ENCODE measurements around the gene MROH8.
"Not testable (repeated sequence)": the region's sequence is repeated elsewhere in the genome, so short reads cannot be mapped to it uniquely, and the experiment has no call there.

MROH8 gene

DNA sequence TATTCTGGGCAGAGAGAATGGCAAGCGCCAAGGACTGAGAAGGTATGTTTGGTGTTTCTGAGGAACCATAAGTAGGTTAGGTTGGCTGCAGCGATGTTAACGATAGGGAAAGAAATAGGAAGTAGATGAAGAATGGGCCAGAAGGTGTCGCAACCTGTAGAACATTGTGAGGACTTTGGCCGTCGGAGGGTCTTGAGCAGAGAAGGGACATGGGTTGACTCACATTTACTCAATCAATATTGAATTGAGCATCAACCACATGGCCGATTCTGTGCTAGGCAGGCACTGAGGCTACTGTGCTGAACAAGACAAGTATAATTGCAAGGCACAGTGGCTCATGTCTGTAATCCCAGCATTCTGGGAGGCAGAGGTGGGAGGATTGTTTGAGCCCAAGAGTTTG is 27.1 kb downstream of the MROH8 start:
- DNase-seq = no peak

DNA sequence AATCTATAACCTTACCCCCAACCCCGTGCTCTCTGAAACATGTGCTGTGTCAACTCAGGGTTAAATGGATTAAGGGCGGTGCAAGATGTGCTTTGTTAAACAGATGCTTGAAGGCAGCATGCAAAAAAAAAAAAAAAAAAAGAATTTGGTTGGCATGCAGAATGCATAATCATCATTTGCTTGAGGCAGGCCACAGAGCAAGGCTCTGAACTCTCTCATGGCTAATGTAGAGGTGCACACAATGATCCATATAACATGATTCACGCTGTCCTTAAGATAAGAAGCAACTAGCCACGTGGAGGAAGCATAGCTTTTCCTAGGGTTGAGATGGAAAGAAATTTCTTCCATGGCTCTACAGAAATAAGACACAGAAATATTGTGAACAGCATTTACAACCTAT is 27.8 kb downstream of the MROH8 start:
- DNase-seq = no peak

DNA sequence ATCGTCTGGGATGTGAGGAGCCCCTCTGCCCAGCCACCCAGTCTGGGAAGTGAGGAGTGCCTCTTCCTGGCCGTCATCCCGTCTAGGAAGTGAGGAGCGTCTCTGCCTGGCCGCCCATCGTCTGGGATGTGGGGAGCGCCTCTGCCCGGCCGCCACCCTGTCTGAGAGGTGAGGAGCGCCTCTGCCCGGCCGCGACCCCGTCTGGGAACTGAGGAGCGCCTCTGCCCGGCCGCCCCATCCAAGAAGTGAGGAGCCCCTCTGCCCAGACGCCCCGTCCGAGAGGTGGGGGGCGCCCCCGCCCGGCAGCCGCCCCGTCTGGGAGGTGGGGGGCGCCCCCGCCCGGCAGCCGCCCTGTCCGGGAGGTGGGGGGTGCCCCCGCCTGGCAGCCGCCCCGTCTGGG is 28.5 kb downstream of the MROH8 start:
- not testable (repeated sequence) for DNase-seq

DNA sequence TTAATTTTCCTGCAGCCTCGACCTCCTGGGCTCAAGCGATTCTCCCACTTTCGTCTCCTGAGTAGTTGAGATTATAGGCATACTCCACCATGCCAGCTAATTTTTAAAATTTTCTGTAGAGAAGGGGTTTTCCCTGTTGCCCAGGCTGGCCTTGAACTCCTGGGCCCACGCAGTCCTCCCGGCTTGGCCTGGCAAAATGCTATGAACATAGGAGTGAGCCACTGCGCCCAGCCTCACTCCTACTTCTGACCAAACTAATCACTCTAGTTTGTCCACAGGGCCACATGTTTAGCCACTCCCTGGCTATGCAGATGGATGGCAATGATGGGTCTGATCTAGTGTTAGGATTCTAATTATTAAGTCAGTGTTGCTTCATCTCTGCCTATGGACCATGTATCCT is 32.1 kb downstream of the MROH8 start:
- DNase-seq = no peak

DNA sequence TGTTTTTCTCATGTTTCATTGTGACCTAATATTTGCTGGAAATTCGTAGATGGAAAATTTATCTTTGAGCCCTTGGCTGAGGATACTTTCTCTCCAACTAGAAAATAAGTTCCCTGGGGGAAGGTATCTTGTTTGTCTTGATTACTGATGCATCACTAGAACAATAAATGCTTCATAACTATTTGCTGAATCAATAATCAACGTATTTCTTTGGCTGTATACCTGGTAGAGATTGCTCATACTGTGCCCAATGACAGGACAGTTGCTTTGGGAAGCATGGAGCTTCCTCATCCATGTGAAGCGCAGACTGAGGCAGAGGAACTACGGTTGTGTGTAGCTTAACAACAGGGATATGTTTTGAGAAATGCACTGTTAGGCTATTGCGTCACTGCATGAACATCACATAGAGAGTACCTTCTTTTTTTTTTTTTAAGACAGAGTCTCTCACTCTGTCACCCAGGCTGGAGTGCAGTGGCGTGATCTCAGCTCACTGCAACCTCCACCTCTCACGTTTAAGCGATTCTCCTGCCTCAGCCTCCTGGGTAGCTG is 34.4 kb downstream of the MROH8 start:
- DNase-seq = no peak

DNA sequence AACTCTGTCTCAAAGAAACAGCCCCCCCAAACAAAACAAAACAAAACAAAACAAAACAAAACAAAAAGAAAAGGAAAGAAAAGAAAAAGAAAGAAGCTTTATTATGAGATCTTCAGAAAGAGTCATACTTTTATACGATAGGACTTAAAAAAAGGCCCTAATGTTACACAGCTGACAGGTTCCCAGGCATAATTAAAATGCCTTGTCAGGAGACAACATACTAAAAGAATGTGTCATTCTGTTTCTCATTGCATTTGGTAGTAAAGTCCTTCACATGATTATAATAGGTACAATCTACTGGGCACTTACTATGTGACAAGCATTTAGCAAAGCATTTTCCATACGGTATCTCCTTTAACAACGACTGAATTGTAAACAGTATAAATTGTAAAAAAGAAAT is 36.6 kb downstream of the MROH8 start:
- no peak for DNase-seq

DNA sequence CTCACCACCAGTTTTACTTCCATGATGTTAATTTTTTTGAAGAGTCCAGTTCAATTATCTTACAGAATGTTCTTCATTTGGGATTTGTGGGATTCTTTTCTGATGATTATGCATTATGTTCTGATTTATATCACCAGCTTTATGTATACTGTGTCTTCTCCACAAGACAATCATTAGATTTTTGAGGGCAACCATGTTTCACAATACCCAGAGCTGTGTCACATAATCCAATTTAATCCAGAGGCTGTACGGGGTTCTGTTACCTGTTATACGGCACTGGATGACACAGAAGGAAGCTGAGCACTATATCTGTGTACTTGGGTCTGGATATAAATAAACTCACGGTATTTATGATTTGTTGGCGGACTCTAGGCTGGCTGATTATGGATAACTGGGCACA is 41.8 kb downstream of the MROH8 start:
- DNase-seq = no peak

DNA sequence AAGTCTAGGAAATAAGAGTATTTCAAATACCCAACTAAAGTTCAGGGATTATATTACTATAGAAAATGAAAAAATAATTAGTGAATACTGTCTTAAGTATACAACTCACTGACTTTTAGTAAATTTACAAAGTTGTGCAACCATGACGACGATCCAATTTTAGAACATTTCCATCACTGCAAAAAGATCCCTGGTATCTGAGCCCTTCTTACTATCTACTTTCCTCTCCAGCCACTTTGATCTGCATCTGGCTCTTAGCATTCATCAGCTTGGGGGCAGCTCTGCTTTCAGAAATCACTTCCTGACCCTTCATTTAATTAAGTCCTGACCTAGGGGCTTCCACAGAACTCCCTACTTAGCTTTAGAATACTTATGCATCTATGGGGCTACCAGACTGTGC is 45.4 kb downstream of the MROH8 start:
- DNase-seq = no peak

DNA sequence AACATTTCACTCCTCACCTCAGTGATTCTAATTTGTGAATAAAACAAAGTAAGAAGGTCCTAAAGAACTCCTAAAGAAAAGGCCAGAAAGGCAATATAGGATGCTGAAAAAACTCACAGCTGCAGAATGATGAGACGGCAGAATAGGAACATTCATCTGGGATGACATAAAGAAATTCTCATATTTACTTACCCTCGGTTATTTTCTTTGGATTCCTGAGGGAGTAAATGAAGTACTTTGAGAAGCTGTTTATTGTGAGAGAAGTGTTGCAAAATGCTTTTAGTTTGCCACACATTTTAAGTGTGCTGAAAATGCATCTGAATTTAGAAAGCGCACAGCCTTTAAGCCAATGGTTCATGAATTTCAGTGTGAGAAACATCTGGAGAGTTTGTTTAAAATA is 47.9 kb downstream of the MROH8 start:
- no peak for DNase-seq

DNA sequence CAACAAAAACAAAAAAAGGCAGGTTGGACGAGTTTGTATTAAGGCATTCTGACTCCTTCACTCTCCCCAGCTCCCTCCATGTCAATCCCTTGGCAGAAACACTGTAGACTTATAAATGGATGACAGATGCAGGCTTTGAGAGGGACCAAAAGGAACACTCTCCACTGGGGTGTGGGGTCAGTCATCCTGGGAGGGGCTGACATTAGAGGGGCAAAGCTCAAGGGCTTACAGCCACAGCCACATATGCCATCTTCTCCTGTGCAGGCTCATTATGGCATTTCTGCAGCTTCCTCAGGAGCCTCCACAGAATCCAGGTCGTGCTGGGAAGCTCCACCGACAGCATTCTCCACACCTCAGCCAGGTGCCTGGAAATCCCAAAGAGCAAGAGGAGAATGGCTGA is 50.5 kb downstream of the MROH8 start:
- no peak for DNase-seq

DNA sequence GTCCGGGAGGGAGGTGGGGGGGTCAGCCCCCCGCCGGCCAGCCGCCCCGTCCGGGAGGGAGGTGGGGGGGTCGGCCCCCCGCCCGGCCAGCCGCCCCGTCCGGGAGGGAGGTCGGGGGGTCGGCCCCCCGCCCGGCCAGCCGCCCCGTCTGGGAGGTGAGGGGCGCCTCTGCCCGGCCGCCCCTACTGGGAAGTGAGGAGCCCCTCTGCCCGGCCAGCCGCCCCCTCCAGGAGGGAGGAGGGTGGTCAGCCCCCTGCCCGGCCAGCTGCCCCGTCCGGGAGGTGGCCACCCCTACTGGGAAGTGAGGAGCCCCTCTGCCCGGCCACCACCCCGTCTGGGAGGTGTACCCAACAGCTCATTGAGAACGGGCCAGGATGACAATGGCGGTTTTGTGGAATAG is 53.1 kb downstream of the MROH8 start:
- DNase-seq = not testable (repeated sequence)

DNA sequence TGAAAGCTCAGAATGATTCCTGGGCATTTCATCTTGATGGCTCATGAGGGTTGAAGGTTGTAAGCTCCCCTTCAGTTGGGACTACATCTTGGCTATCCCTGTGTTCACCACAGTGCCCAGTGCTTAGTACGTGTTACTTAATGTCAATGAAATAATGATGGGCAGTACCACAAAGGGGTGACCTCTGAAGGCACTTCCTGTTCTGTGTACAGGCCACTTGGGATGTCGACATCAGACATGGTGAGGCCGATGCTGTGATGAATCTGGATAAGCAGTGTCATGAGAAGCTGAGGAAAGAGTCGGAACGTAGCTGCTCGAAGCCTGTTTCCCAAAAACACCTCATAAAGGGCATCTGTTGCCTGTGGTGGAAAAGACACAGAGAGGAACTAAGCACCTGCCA is 55.9 kb downstream of the MROH8 start:
- DNase-seq = no peak

DNA sequence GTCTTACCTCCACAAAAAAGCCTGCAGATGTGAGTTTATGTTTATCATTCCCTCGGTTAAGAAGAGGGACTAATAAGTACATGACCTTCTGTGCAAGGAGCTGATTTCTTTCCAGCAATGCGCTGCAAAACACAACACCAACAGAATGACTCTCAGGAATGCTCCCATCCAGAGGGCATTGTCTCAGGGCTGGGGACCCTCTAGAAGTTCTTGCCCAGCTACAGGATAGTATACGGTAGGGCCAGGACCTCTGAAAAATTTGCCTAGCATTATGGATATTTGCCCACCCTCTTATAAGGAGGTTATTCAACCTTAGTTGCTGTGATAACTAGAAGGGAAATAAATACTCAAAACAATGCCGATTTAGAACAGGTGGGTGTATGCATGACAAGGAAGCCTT is 58.9 kb downstream of the MROH8 start:
- no peak for DNase-seq

DNA sequence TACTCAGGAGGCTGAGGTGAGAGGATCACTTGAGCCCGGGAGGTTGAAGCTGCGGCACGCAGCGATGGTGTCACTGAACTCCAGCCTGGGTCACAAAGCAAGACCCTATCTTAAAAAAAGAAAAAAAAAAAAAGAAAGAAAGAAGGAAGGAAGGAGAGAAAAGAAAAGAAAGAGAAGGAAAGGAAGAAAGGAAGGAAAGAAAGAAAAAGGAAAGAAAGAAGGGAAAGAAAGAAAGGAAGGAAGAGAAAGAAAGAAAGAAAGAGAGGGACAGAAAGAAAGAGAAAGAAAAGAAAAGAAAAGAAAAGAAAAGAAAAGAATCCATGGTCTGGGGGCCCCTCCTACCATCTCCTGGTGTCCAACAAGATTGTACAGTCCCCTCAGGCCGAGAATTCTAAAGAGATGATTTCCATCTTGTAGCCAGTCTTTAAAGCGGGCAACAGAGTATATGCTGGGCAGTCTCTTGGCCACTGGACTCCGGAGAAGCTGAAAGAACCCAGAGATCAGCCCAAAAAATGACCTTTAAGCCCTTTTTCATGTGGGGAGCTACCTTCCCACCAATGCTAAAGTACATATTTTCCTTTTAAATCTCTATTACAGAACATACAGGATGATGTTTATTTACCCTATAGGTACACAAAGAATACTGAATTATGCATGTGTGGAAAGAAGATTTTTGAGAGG is 59.9 kb downstream of the MROH8 start:
- DNase-seq = no peak

DNA sequence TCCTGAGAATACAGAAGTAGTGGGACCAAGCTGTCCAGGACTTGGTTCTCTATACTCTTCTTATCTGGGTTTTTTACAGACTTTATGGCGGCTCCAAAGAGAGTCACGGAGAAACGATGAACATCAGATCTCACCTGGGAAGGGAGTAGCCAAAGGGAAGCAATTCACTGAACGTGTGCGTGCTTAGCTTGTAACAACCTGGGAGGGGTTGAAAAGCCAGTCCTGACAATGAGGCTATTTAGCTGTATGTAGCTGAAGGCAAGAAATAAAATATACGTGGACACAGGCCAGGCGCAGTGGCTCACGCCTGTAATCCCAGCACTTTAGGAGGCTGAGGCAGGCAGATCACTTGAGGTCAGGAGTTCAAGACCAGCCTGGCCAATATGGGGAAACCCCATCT is 65.3 kb downstream of the MROH8 start:
- no peak for DNase-seq

DNA sequence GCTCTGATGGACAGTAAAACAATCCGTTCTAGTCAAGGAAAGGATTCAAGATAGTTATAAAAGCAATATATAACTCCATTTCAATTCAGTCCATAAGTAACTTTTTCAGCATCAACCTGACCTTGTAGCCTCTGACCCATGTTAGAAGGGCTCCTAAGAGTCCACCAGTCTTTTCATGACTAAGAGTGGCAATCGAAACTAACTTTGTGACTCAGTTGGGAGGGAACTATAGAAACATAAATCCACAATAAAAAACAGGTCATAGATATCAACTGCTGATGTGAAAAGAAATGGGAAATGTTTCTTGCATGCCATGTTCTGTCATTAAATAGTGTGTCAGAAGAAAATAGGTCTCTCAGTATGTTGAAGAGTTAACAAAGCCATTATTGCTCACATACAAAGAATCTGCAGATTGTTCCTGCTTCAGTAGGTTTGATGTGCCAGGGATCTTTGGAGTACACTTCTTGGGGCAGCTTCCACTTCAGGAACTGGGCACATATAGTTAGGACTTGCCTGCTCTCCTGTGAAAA is 67.4 kb downstream of the MROH8 start:
- DNase-seq = peak; percentile 5

DNA sequence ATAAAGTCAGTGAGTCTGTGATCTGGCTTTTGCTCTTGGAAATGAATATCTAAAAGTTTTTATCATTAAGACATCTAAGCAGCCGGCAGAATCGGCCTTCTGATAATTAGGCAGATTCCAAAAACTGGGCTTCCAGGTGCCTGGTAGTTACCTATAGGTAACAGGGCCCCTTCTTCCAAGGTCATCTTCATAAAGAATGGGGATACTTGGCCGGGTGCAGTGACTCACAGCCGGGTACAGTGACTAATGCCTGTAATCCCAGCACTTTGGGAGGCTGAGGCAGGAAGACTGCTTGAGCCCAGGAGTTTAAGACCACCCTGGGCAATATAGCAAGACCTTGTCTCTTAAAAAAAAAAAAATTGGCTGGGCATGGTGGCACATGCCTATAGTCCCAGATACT is 70.7 kb downstream of the MROH8 start:
- no peak for DNase-seq

DNA sequence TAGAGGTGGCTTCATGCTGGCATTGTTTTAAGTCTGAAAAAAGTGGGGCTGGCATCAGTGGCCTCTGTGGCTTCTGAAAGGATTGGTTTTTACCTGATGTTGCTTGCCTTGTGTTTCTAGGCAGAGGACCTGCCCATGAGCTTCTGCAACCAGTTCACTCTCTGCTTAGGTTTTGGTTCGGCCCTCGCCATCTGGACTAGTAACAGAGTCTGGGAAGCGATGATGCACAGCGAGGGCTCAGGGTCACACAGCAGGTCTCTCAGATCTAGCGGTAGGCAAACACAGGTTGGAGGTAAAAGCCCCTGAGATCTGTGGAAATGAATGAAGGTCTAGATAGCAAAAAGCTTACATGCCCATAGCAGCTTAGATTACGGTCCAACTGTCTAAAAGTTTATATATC is 76.8 kb downstream of the MROH8 start:
- DNase-seq = no peak

DNA sequence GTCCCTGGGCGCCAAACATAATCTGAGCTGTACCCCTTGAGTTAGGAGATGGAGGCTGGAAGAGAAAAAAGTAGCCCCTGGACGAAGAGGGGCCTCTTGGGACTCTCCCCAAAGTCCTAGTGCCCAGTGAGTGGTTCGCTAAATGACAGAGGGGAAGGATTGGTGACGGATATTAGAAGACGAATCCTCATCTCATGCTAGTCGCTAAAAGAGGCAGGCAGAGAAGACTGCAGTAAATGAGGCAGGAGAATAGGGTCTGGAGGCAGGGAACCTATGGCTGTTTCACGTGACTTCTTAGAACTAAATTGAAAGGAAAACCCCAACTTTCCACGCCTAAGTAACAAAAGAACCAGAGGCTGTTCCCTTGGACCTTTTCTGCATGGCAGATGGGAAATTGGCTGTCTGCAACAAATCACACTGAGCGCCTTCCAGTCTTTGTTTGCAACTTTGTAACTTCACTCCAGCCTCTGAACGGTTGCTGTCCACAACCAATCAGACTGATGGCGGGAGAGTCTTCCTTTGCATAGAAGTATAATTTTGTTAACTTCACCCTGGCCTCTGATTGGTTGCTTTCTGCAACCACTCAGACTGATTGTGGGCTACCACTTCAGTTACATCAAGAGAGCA is 82.8 kb downstream of the MROH8 start:
- DNase-seq = peak; percentile 19

DNA sequence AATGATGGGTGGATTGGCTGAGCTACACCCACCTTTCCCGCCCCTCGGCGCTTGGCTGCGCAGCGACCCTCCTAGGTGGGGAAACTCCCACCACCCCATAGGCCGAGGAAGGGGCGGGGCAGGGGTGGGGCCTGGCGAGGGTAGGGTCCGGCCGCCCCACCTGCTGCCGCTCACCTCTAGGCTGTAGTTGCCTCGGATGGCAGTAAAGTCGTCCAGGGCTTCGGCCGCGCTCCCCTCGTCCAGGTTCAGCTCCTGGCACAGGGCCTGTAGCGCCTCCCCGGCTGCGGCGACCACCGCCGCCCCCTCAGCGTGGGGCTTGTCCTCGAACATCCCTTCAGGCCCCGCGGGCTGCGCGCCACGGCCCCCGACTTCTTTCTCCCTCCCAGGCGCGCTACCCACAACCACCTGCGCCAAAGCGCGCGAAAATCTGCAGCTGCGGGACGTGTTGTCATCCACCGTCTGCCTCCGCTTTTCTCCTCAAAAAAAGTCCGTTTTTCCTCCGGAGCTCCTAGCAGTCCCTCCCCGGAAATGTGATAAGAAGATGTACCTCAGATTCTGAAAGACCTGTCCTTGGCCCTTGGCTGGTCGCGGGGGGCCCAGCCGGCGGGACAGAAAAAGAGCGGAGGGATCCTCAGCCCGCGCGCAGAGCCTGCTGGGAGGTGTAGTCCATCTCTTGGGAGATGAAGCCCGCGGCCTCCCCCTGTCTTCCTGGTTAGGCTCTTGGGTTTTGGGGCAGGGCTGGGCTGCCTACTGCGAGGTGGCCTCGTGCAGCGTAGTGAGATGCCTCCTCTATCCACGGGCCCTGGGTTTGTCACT is 83.5 kb downstream of the MROH8 start, which contains the start of gene RBL1:
TSS of gene RBL1 (minus strand) at position 399 of the 816 bp plus-strand sequence. CDS start at position 330, 69 bp downstream.
- DNase-seq = peak; percentile 93

DNA sequence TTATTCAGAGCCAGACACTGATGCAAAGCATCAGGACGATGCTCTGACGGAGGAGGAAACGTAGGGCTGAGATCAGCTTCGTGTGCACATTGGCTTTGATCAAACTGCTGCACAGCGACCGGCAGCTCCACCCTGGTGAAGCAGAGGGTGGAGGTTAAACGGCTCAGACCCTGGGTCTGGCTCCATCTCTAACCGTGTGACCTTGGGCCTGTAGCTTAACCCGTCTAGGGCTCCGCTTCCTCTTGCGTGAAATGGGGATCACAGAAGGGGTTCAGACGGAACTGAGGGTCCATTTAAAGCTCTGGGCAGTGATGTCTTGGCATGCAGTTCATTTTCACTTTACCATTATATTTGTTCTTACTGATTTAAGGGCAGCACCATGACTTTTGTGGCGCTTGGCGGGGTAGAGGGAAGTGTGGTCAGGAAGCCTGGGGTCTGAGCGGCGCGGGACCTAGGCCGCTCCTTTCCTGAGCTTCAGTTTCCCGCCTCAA is 84.2 kb downstream of the MROH8 start:
- DNase-seq = peak; percentile 64

DNA sequence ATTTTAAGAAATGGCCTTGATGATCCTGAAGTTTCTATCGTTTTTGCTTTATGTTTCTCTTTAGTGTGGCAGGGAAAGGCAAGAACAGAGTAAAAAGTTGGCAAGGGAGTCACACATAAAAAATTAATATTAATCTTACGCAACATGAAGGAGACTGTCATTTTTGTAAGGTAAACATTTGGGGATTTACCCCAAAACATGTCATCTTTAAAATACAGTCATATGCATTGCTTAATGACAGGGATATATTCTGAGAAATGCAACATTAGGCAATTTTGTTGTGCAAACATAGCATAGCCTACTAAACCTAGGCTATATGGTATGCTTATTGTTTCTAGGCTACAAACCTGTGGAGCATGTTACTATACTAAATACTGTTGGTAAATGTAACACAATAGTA is 88.9 kb downstream of the MROH8 start:
- DNase-seq = no peak

DNA sequence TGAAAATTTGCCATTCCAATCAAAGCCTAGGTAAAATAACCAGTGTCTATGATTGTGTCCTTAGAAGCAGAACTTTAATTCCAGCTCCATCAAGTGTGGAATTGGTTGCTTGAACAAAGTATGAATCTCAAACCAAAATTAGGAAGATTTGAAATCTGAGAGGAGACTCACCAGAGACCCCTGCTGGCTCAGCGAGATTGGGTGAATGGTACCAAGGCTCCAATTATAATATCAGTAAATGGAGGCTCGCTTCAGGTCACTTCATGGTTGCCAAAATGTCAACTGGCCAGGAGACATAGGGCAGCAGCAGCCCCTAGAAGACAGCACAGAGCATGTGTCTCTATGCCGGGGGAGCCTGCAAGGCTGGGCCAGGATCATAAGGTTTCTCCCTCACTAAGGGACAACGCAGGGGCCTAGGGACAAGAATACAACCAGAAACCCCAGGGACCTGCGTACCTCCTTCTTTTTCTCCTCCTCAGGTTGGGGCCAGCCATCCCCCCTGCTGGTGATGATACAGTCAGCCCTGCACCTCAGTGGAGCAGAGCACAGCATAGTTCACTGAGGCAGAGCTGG is 97.5 kb downstream of the MROH8 start:
- peak; percentile 13 for DNase-seq
